Activated CD4-positive, CD25-positive, alpha-beta regulatory T cell treated with anti-CD3 and anti-CD28 coated beads, Interleukin-2, amount 50 U/mL, for 16 hours (primary cell): ENCODE data around the gene CTSS.
"Not testable (repeated sequence)": the region's sequence is repeated elsewhere in the genome, so short reads cannot be mapped to it uniquely, and the experiment has no call there.

Experiments used
- DNase-seq: peaks from one replicate; pipeline ENCODE4 v3.0.0-alpha.2; 2020; ENCODE audit warnings: low read depth, low spot score

CTSS gene

GRCh38 chr1:150775931-150776505, 10.4 kb upstream of the CTSS start:
- DNase-seq: not testable (repeated sequence)

GRCh38 chr1:150775276-150775675, 9.7 kb upstream of the CTSS start:
- DNase-seq: no peak

GRCh38 chr1:150772326-150772725, 6.7 kb upstream of the CTSS start:
- no peak for DNase-seq

- not testable (repeated sequence) for DNase-seq
Observed at GRCh38 chr1:150767704-150768103, 2.1 kb upstream of the CTSS start.

GRCh38 chr1:150765977-150766301, 361 bp upstream of the CTSS start:
- not testable (repeated sequence) for DNase-seq

- no peak for DNase-seq
Observed at GRCh38 chr1:150764617-150765101, 919 bp downstream of the CTSS start.

- no peak for DNase-seq
Observed at GRCh38 chr1:150763018-150763417, 2.6 kb downstream of the CTSS start.

GRCh38 chr1:150762552-150762951, 3.0 kb downstream of the CTSS start:
- no peak for DNase-seq

- no peak for DNase-seq
Observed at GRCh38 chr1:150761801-150762200, 3.8 kb downstream of the CTSS start.

GRCh38 chr1:150760013-150760412, 5.6 kb downstream of the CTSS start:
- no peak for DNase-seq

- no peak for DNase-seq
Observed at GRCh38 chr1:150753416-150753815, 12.2 kb downstream of the CTSS start.

- no peak for DNase-seq
Observed at GRCh38 chr1:150751443-150751842, 14.1 kb downstream of the CTSS start.

GRCh38 chr1:150749720-150750311, 15.8 kb downstream of the CTSS start:
- no peak for DNase-seq

GRCh38 chr1:150748878-150749719, 16.5 kb downstream of the CTSS start:
- no peak for DNase-seq

- no peak for DNase-seq
Observed at GRCh38 chr1:150730130-150730721, 35.4 kb downstream of the CTSS start.

- no peak for DNase-seq
Observed at GRCh38 chr1:150724336-150724735, 41.2 kb downstream of the CTSS start.

GRCh38 chr1:150720703-150721102, 44.9 kb downstream of the CTSS start, which contains the start of gene HORMAD1:
TSS of gene HORMAD1 (minus strand) at chr1:150720895. CDS start at chr1:150719505, 1,390 bp downstream.
- DNase-seq: no peak

- no peak for DNase-seq
Observed at GRCh38 chr1:150720098-150720497, 45.5 kb downstream of the CTSS start.

- DNase-seq: no peak
Observed at GRCh38 chr1:150718225-150718891, 47.2 kb downstream of the CTSS start.

GRCh38 chr1:150709031-150709430, 56.5 kb downstream of the CTSS start:
- DNase-seq: not testable (repeated sequence)

- no peak for DNase-seq
Observed at GRCh38 chr1:150708595-150708994, 57.0 kb downstream of the CTSS start.

GRCh38 chr1:150706091-150706490, 59.5 kb downstream of the CTSS start:
- DNase-seq: no peak
